HG03196 (cell line): ENCODE results near the gene IL17A.

Experiments used
- ATAC-seq: cut with Tn5 transposase; IDR thresholded peaks from one replicate; pipeline ENCODE4 v1.9.1; 2021; ENCODE audit not compliant: unreplicated experiment

IL17A gene

DNA sequence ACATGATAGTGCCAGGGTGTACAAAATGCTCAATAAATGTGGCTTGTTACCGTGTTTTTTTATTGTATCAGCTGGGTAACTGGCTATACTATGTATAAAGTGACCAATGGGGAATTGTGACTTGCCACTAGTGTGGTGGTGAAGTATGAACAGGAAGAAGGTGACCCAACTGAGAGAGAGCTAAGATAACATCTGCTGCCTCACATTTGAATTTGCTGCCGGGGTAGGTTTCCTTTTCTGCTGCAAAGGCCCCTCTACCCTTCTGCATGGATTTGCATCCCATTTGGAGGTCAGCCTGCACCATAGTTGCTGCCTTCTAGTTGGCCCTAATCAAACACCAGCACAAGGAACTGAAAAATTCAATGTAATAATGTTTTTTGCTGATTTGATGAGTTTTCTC is 24.1 kb downstream of the IL17A start:
- peak; percentile 67 for ATAC-seq

DNA sequence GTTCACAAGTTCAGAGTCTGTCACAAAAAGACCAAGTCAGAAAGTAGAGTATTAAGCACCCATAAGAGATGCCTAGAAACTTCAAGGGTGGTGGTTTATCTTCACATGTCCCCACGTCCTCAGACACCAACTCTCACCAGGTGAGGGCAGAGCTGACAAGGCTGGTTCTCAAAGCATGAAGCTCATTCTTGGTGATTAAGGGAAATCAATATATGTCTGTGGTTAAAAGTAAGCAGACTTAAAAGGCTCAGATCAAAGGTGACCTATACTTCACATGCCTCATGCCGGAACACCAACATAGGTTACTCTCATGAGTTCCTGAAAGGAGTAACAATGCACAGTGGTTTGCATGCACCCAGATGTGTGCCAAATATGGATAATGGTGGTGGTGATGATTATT is 27.0 kb downstream of the IL17A start:
- no peak for ATAC-seq

DNA sequence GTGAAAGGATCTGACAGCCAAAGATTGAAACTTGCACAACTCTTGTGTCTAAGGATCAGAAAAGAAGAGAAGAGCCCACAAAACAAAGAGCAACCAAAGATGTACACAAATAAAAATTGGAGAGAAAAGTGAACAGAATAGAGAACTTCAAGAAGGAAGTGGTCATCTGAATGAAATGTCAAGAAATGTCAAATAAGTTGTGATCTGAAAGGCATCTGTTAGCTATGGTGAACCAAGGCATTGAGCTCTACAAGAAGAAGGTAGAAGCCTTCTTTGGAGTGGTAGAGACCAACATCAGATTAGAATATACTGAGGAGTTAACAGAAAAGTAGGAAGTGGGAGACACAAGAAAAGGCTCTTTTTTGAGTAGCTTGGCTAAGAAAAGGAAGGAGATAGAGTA is 29.6 kb downstream of the IL17A start:
- no peak for ATAC-seq

DNA sequence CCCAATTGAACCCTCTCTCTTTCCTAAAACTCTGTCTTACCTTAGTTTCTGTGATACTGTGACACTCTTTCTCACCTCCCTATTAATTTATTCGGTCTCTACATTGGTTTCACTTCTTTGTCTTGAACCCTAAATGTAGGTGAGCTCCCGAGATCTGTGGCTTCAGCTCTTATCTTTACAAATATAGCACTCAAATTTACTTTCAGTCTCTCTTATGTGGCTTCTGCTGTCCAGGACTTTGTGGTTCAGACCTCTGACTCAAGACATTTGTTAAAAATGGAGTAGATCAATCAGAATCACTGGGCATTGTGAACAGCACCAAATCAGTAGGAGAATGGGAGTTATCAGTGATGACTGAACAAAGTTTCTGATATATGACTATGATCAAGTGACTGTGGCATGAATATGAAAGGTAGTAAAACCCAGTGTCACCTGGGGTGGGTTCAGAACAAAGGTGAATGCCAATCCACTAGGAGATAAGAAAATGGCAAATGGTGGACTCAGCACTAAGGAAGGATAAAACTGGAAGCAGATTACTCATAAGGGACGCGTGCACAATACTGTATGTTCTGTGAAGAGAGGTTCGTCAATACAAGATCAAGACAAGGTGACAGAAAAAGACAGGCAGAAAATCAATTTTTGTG is 30.9 kb downstream of the IL17A start:
- no peak for ATAC-seq

DNA sequence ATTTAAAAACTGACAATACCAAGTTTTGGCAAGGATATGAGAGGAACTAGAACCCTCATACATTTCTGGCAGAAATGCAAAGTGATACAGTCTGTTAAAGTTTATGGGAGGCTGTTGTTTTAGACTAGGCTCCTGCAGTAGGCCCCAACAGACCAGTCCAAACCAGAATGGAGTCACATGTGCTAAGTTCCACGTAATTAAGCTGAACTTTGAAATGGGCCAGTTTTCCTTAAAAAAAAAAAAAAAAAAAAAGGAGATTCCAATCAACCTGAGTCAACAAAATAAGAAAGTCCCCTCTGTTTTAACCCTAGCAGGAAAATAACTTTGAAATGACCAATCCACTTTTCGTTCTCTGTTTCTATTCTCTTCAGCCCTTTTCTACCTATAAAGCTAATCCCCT is 31.6 kb downstream of the IL17A start:
- no peak for ATAC-seq

DNA sequence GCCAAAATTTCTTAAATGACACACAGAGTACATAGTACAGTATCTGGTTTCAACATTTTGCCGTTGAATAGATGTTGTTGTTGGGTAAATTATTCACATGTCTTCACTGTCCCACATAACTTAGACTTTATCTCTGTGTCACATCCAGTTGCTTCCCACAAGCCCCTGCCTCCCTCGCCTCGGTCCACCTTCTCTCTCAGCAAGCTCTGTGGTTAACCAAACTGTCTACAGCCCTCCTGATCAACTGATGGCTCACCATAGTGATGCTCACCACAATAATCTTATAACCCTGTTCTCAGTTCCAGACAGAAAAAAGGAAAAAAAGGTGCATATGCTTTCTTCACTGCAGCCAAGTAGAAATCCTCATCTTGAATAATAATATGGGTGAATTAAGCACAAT is 35.1 kb downstream of the IL17A start:
- peak; percentile 75 for ATAC-seq

DNA sequence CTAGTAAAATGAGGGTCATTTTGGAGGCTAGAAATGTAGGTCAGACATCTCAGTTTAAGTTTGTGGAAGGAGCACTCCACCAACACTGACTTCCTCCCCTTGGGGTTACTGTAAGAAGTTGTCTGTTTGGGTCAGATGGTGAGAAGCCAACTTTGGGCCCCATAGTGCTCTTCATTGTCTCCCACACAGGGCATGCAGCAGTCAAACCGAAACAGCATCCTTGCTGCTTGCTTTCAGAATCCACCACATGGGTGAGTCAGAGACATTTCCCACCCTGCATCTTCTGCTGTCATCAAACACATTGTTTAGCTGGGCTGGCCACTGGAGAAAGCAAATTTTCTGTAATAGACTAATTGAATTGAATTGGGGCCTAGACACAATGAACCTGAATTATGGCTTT is 41.3 kb downstream of the IL17A start:
- peak; percentile 99 for ATAC-seq

DNA sequence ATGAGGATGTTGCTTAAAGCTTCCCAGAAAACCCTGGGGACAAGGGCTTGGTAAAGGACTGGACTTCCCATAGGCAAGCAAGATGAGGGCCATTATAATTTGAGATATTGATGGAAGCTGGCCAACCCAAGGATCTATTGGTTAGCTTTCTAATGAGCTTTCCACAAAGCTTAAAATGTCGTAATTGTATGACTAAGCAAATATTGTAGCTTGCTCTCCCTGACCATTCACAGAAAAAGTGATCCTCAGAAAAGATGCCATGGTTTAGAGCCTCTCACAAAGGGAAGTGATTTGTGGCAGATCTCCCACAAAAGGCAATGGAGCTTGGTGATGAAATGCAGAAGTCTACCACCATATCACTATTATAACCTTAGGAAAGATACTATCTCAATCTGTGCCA is 44.5 kb downstream of the IL17A start:
- no peak for ATAC-seq

DNA sequence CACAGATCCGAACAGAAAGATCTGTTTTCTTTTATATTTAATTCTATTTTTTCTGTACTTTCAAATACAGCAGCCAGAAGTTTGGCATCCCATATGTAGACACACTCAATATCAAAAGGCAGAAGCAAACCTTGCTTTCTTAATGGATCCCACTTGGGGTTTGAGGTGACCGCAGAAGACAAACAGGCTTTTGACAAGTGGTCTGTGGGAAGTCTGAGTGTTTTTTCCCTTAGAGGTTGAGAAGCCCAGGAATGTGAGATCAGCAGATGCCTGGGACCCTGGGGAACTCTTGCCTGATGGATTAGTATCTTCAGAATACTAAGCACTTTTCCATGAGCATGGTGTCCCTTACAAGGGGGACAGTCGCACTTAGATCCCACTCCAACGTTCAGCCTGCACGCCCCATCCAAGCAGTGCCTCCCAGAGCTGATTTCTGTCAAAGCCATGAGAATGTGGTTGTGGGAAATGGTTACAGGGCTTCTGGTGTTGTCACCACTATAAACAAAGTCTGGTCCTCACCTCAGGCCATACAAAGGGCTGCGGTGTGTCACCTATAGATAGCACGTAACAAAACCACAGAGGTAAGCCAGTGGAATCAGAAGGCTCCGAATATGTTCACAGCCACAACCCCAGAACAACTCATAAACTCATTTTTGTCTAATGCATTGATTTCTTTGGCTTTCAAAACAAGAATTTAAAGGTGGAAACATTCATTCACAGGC is 45.4 kb downstream of the IL17A start:
- no peak for ATAC-seq

DNA sequence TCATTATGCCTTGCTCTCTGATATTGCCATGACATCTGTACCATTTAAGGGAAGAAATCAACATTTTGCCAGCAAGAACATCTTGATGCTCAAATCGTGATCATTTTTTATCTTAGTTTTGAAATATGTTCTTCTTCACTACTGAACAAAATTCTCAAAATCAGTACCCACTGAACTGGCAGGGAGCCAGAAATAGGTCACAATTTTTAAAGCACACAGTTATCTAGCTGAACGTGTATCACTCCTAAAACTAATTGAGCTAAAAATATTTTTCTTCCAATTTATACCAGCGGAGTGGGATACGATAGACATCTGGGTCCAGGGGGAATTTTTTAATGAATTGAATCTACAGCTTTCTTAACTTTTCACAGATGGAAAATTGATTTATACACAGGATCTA is 46.8 kb downstream of the IL17A start:
- no peak for ATAC-seq

DNA sequence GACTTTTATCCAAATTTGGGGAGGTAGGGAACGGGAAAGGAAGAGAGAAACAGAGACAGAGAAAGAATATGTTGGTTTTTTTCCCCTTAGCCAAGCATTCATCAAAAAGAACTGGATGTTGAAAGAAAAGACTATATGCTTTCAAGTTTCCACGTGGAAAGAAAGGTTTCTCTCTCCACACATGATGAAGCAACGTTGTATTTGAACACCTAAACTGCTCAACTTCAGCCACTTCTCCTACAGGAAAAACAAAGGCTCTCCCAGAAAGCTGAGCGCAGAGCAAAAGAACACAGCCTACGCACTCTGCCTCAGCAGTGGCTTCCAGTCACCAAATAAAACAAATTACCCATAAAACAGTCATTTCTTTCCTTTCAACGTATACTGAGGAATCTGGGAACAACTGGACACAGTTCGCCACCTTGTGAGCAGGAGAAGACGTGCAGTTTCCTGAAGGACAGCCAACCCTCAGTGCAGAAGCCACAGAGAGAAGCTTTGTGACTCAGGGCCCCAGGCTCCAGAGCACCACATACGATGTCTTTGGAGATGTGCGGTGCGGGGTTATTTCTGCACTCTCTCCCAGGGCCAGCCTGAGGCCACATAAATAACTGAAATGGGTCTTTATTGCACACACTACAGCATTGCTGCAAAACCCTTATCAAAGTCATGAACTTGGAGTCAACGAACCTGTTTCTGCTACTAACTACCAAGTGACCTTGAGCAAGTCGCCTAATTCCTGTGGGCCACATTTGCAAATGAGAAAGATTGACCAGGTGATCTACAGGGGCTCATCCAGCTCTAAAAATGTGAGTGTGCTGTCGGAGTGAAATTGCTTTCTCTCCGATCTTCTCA is 48.0 kb downstream of the IL17A start:
- ATAC-seq, result peak; percentile 55
